ENCODE data around the gene MAD2L1. TPM values are rescaled to one million over a fixed set of nuclear protein-coding genes. Genes with fewer than 3 reads are reported as not detected.

MAD2L1 gene
- total RNA-seq, 2 experiments from 2014 or later: 85.4 to 89.2 TPM

- ChIA-PET POLR2A (no interaction called here), CTCF (no interaction called here)
Observed at GRCh38 chr4:120007896-120008436, 58.7 kb downstream of the MAD2L1 start.

GRCh38 chr4:120007191-120007871 lies 59.3 kb downstream of the MAD2L1 start:
- ChIA-PET POLR2A (no interaction called here), CTCF (no interaction called here)
